ENCODE results near the gene TMPRSS13. TPM values are rescaled to one million over a fixed set of nuclear protein-coding genes. Genes with fewer than 3 reads are reported as not detected.

TMPRSS13 gene
- total and polyA plus RNA-seq, 11 donors, result 0.03 to 0.51 (median 0.12) TPM; not detected in 5

DNA sequence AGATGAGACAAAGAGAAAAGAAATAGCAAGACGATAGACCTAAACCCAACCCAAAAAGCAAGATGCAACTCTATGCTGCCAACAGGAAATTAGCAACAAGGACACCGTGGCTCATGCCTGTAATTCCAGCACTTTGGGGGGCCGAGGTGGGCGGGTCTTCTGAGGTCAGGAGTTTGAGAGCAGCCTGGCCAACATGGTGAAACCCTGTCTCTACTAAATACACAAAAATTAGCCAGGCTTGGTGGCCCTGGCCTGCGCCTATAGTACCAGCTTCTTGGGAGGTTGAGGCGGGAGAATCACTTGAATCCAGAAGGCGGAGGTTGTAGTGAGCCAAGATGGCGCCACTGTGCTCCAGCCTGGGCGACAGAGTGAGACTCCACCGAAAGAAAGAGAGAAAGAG is 32.7 kb upstream of the TMPRSS13 start:
- no peak overlapping the region for H3K27ac ChIP-seq
- 84 to 86% (median 85%) methylated on average over 10 of the region's 10 CpGs for WGBS, 4 donors
- ATAC-seq (no peak), DNase-seq (no peak)
- no peaks in the 10 kb centered on the region for H3K36me3 ChIP-seq
- peaks cover 0 to 26% (median 0%) of the 10 kb centered on the region in 12 donors for H3K4me1 ChIP-seq
- peaks cover 0 to 8% (median 0%) of the 10 kb centered on the region in 12 donors for H3K9me3 ChIP-seq
- TF ChIP-seq, protein P1, sequence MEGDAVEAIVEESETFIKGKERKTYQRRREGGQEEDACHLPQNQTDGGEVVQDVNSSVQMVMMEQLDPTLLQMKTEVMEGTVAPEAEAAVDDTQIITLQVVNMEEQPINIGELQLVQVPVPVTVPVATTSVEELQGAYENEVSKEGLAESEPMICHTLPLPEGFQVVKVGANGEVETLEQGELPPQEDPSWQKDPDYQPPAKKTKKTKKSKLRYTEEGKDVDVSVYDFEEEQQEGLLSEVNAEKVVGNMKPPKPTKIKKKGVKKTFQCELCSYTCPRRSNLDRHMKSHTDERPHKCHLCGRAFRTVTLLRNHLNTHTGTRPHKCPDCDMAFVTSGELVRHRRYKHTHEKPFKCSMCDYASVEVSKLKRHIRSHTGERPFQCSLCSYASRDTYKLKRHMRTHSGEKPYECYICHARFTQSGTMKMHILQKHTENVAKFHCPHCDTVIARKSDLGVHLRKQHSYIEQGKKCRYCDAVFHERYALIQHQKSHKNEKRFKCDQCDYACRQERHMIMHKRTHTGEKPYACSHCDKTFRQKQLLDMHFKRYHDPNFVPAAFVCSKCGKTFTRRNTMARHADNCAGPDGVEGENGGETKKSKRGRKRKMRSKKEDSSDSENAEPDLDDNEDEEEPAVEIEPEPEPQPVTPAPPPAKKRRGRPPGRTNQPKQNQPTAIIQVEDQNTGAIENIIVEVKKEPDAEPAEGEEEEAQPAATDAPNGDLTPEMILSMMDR (IDR thresholded peaks at IDR 0.05), result no peak
- no peak for TF ChIP-seq POLR2A (IDR thresholded peaks at IDR 0.05)
- no peaks in the 10 kb centered on the region for H3K27me3 ChIP-seq
- no peak overlapping the region for H3K4me3 ChIP-seq
- intact Hi-C loops (cut with DNase I), result no loop called here

DNA sequence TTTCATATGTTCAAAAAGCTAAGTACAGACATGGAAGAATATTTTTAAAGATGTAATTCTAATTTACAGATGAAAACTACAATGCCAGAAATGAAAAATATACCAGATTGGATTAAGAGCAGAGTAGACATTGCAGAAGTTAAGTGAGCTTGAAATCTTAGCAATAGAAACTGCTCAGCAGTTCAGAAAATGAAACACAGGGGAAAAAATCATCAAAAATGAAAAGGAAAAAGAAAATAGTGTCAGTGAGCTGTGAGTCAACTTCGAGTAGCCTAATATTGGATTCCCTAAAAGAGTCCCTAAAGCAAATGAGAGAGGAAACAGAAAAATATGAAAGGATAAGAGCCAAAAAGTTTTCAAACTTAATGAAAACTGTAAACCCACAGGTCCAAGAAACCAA is 31.2 kb upstream of the TMPRSS13 start:
- H3K9me3 ChIP-seq, result peaks cover 0 to 10% (median 0%) of the 10 kb centered on the region in 12 donors
- peak overlapping the region in 2 of 12 donors; percentile 17 to 87 for H3K27ac ChIP-seq
- WGBS, 4 donors, result 64 to 88% (median 75%) methylated on average over 1 of the region's 1 CpG
- no peak for TF ChIP-seq POLR2A (IDR thresholded peaks at IDR 0.05)
- no peak for ATAC-seq
- H3K27me3 ChIP-seq, result no peaks in the 10 kb centered on the region
- DNase-seq, result no peak
- no peak overlapping the region for H3K4me3 ChIP-seq
- intact Hi-C loops (cut with DNase I), result no loop called here
- peaks cover 0 to 26% (median 0%) of the 10 kb centered on the region in 12 donors for H3K4me1 ChIP-seq
- no peaks in the 10 kb centered on the region for H3K36me3 ChIP-seq

DNA sequence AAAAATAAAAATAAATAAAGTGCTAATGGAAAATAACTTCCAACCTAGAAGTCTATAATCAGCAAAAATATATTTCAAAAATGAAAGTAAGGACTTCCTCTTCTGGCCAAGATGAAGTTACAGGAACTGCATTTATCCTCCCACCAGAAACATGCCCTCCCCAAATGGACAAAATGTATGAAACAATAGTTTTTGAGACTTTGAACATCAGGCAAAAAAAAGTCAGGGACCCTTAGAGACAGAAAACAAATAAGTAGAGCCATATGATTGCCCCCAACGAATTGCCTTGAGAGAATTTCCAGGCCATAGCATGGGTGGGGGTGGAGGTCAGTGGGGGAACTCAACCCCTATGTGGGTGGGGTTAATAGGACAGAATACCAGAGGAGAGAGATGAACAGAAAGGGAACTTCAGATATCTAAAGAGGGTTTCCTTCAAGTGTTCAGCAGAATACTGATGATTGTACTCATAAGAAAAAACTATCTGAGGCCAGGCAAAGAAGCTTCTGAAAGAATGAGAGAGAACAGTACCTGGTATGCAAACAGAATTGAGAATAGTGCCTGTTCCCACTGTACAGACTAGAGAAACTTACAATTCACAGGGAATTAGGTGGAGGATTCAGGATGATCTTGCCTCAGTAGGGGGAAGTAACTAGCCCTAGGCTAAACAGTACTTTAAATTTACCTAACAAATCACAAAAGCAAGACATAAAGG is 30.4 kb upstream of the TMPRSS13 start:
- TF ChIP-seq POLR2A (IDR thresholded peaks at IDR 0.05), result no peak
- TF ChIP-seq, protein P1 (IDR thresholded peaks at IDR 0.05), result no peak
- ATAC-seq (peak in 2 of 4 donors; percentile 41 to 52), DNase-seq (no peak)
- no peaks in the 10 kb centered on the region for H3K36me3 ChIP-seq
- peak overlapping the region in 2 of 12 donors; percentile 17 to 87 for H3K27ac ChIP-seq
- no peaks in the 10 kb centered on the region for H3K27me3 ChIP-seq
- no peak overlapping the region for H3K4me3 ChIP-seq
- peaks cover 0 to 10% (median 0%) of the 10 kb centered on the region in 12 donors for H3K9me3 ChIP-seq
- peaks cover 0 to 26% (median 0%) of the 10 kb centered on the region in 12 donors for H3K4me1 ChIP-seq
- intact Hi-C loops (cut with DNase I), result loop anchor here in 2 of 10 donors (10.0 kb wide), 1 partner anchor 525 kb away; no protein-coding TSS in a partner anchor
- WGBS, 4 donors, result 58 to 85% (median 75%) methylated on average over 1 of the region's 1 CpG

DNA sequence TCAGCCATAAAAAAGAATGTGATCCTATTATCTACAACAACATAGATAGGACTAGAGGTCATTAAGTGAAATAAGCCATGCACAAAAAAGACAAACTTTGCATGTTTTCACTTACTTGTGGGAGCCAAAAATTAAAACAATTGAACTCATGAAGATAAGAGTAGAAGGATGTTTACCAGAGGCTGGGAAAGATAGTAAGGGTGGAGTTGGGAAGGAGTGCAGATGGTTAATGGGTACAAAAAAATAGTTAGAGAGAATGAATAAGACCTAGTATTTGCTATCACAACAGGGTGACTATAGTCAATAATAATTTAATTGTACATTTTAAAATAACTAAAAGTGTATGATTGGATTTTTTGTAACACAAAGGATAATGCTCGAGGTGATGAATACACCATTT is 29.7 kb upstream of the TMPRSS13 start:
- ATAC-seq, result no peak

More for the DNA sequence above, 29.7 kb upstream of the TMPRSS13 start:
- no peak for DNase-seq
- Histone ChIP-seq H3K27me3 (no peaks in the 10 kb centered on the region), H3K4me3 (no peak overlapping the region), H3K27ac (peak overlapping the region in 1 of 12 donors; percentile 87), H3K9me3 (peaks cover 0 to 10% (median 0%) of the 10 kb centered on the region in 12 donors), H3K4me1 (peaks cover 0 to 29% (median 0%) of the 10 kb centered on the region in 12 donors), H3K36me3 (no peaks in the 10 kb centered on the region)
- 96 to 100% (median 98%) methylated on average over 1 of the region's 1 CpG for WGBS, 4 donors
- intact Hi-C loops (cut with DNase I), result loop anchor here in 2 of 10 donors (10.0 kb wide), 1 partner anchor 524 kb away; no protein-coding TSS in a partner anchor
- no peak for TF ChIP-seq POLR2A (IDR thresholded peaks at IDR 0.05)
- TF ChIP-seq, protein P1 (IDR thresholded peaks at IDR 0.05), result no peak

All from heart left ventricle (tissue), 16 donors.